Measurements from ENCODE around the gene NCOA7. TPM values are rescaled to one million over a fixed set of nuclear protein-coding genes. Genes with fewer than 3 reads are reported as not detected.

Gene NCOA7
- total RNA-seq, 1 experiment from 2014 or later: 13.8 TPM

DNA sequence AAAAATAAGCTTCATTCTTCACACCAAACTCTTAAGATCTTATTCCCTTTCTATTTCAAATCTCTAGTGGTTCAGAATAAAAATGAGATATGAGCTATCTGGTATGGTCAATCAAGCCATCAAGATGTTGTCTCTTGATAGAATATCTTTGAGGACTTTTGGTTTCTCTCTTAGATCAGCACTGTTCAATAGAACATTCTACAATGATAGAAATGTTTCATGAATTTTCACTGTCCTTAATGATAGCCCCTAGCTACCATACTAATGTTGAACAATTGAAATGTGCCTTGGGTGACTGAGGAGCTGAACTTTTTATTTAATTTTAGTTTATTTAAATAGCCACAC, 141.7 kb downstream of the NCOA7 start:
- H3K27ac ChIP-seq (ENCODE audit: low read depth, low read length): no peak overlapping the region
- no peak overlapping the region for H3K4me3 ChIP-seq (replicated peaks in 1 of 2; ENCODE audit: low read depth in 1 of 2, low read length in 2 of 2)
- no peaks in the 10 kb centered on the region for H3K79me2 ChIP-seq (ENCODE audit: insufficient read depth, low read length)
- RAD21 ChIA-PET (ENCODE audit: low non-redundant PET in 1 of 2, low total read pairs in 2 of 2, uncharacterized antibody in 2 of 2, unreplicated experiment in 2 of 2): no interaction called here
- no peaks in the 10 kb centered on the region for H3K36me3 ChIP-seq (ENCODE audit: control insufficient read depth in 1 of 2, insufficient read depth in 2 of 2, low read length in 2 of 2)
- TF ChIP-seq, protein P1, sequence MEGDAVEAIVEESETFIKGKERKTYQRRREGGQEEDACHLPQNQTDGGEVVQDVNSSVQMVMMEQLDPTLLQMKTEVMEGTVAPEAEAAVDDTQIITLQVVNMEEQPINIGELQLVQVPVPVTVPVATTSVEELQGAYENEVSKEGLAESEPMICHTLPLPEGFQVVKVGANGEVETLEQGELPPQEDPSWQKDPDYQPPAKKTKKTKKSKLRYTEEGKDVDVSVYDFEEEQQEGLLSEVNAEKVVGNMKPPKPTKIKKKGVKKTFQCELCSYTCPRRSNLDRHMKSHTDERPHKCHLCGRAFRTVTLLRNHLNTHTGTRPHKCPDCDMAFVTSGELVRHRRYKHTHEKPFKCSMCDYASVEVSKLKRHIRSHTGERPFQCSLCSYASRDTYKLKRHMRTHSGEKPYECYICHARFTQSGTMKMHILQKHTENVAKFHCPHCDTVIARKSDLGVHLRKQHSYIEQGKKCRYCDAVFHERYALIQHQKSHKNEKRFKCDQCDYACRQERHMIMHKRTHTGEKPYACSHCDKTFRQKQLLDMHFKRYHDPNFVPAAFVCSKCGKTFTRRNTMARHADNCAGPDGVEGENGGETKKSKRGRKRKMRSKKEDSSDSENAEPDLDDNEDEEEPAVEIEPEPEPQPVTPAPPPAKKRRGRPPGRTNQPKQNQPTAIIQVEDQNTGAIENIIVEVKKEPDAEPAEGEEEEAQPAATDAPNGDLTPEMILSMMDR (IDR thresholded peaks at IDR 0.05 in 2 of 3, conservative IDR thresholded peaks at IDR 0.05 in 1 of 3; ENCODE audit: borderline replicate concordance in 1 of 3, insufficient read depth in 1 of 3, low read depth in 2 of 3, low read length in 2 of 3): no peak
- TF ChIP-seq CBX3 (IDR thresholded peaks at IDR 0.05; ENCODE audit: low read depth): no peak
- TF ChIP-seq TCF7L2 (IDR thresholded peaks at IDR 0.05; ENCODE audit: borderline replicate concordance, extremely low read depth, insufficient read depth, insufficient read length): no peak
- TF ChIP-seq, protein P2, sequence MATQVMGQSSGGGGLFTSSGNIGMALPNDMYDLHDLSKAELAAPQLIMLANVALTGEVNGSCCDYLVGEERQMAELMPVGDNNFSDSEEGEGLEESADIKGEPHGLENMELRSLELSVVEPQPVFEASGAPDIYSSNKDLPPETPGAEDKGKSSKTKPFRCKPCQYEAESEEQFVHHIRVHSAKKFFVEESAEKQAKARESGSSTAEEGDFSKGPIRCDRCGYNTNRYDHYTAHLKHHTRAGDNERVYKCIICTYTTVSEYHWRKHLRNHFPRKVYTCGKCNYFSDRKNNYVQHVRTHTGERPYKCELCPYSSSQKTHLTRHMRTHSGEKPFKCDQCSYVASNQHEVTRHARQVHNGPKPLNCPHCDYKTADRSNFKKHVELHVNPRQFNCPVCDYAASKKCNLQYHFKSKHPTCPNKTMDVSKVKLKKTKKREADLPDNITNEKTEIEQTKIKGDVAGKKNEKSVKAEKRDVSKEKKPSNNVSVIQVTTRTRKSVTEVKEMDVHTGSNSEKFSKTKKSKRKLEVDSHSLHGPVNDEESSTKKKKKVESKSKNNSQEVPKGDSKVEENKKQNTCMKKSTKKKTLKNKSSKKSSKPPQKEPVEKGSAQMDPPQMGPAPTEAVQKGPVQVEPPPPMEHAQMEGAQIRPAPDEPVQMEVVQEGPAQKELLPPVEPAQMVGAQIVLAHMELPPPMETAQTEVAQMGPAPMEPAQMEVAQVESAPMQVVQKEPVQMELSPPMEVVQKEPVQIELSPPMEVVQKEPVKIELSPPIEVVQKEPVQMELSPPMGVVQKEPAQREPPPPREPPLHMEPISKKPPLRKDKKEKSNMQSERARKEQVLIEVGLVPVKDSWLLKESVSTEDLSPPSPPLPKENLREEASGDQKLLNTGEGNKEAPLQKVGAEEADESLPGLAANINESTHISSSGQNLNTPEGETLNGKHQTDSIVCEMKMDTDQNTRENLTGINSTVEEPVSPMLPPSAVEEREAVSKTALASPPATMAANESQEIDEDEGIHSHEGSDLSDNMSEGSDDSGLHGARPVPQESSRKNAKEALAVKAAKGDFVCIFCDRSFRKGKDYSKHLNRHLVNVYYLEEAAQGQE (IDR thresholded peaks at IDR 0.05; ENCODE audit: low read depth): no peak
- no peak for TF ChIP-seq ZNF274 (IDR thresholded peaks at IDR 0.05; ENCODE audit: low read depth, low read length)
- TF ChIP-seq, protein P3, sequence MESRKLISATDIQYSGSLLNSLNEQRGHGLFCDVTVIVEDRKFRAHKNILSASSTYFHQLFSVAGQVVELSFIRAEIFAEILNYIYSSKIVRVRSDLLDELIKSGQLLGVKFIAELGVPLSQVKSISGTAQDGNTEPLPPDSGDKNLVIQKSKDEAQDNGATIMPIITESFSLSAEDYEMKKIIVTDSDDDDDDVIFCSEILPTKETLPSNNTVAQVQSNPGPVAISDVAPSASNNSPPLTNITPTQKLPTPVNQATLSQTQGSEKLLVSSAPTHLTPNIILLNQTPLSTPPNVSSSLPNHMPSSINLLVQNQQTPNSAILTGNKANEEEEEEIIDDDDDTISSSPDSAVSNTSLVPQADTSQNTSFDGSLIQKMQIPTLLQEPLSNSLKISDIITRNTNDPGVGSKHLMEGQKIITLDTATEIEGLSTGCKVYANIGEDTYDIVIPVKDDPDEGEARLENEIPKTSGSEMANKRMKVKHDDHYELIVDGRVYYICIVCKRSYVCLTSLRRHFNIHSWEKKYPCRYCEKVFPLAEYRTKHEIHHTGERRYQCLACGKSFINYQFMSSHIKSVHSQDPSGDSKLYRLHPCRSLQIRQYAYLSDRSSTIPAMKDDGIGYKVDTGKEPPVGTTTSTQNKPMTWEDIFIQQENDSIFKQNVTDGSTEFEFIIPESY (IDR thresholded peaks at IDR 0.05; ENCODE audit: extremely low read depth, insufficient replicate concordance, low read length): no peak
- no peak for TF ChIP-seq SRF (IDR thresholded peaks at IDR 0.05; ENCODE audit: low read depth)
- TF ChIP-seq, protein P4, sequence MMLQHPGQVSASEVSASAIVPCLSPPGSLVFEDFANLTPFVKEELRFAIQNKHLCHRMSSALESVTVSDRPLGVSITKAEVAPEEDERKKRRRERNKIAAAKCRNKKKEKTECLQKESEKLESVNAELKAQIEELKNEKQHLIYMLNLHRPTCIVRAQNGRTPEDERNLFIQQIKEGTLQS (IDR thresholded peaks at IDR 0.05): no peak
- TF ChIP-seq RAD21 (IDR thresholded peaks at IDR 0.05; ENCODE audit: low read depth): no peak
- TF ChIP-seq EZH2 (IDR thresholded peaks at IDR 0.05): no peak
- TF ChIP-seq EZH2phosphoT487 (IDR thresholded peaks at IDR 0.05; ENCODE audit: borderline replicate concordance): no peak
- TF ChIP-seq YY1 (IDR thresholded peaks at IDR 0.05; ENCODE audit: extremely low read depth, insufficient replicate concordance, low read depth, low read length): no peak
- TF ChIP-seq JUND (IDR thresholded peaks at IDR 0.05): no peak
- no peak for TF ChIP-seq FOSL1 (IDR thresholded peaks at IDR 0.05; ENCODE audit: low read depth)
- no peak for TF ChIP-seq SP1 (IDR thresholded peaks at IDR 0.05; ENCODE audit: low read depth)
- no peak for TF ChIP-seq POLR2A (IDR thresholded peaks at IDR 0.05; ENCODE audit: borderline replicate concordance, extremely low read depth, insufficient read depth, insufficient read length)
- TF ChIP-seq, protein P5, sequence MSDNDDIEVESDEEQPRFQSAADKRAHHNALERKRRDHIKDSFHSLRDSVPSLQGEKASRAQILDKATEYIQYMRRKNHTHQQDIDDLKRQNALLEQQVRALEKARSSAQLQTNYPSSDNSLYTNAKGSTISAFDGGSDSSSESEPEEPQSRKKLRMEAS (IDR thresholded peaks at IDR 0.05): no peak
- H4K20me1 ChIP-seq (ENCODE audit: insufficient read depth): no peaks in the 10 kb centered on the region
- no peaks in the 10 kb centered on the region for H3K27me3 ChIP-seq (ENCODE audit: insufficient read depth, low read length)
- intact Hi-C loops (cut with micrococcal nuclease): no loop called here
- no peaks in the 10 kb centered on the region for H3K9me3 ChIP-seq (ENCODE audit: control insufficient read depth in 1 of 2, insufficient read depth in 1 of 2, low read depth in 1 of 2, low read length in 2 of 2)
- POLR2A ChIA-PET: no interaction called here
- no TSS peak for BruUV-seq (replicated peaks)
- CTCF ChIA-PET: no interaction called here
- H3K9ac ChIP-seq (ENCODE audit: low read length): no peak overlapping the region
- no peak overlapping the region for H2AFZ ChIP-seq (ENCODE audit: low read depth, low read length, poor library complexity, severe bottlenecking)
- H3K4me1 ChIP-seq (ENCODE audit: control insufficient read depth in 1 of 2, insufficient read depth in 2 of 2, low read length in 2 of 2): no peaks in the 10 kb centered on the region
- ATAC-seq: no peak
- DNase-seq (ENCODE audit: low read depth, low spot score): no peak
- no peaks in the 10 kb centered on the region for H3K9me2 ChIP-seq (ENCODE audit: insufficient read depth)
- no peak overlapping the region for H3K4me2 ChIP-seq (ENCODE audit: low read length)
